Amniotic epithelial cell (primary cell): ENCODE results near the gene TNFAIP3.

Experiments
- DNase-seq: peaks from one replicate; pipeline ENCODE4 v3.0.0-alpha.2; 2010; ENCODE audit warnings: low read depth

TNFAIP3 gene

DNA sequence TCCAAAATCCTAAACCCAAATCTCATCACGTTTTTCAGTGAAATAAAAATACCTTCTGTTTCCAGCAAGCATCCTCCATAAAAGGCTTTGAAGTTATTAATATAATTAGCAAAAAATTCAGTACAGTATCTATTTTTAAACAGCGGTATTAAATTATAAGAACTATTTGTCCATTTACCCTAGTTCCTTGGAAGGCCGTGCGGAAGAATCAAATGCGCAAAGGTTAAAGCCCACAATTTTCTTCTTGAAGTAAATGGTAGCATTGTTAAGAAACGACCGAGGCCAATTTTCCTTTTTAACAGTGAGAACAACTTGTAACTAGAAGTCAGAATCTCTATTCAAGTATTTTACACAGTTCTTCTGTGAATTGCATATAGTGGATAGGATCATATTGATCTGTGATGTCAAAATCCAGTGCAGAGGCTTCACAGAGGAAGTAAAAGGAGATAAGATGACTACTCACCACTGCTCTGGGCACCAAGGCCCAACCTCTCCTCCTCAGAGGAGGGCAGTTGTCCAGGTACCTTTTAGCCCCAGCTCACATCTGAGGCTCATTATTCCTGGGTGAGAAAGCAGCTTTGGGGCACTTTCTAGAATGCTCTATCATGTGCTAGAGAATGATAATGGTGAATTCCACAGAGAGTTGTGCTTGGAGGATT lies 36.3 kb downstream of the TNFAIP3 start:
- no peak for DNase-seq

DNA sequence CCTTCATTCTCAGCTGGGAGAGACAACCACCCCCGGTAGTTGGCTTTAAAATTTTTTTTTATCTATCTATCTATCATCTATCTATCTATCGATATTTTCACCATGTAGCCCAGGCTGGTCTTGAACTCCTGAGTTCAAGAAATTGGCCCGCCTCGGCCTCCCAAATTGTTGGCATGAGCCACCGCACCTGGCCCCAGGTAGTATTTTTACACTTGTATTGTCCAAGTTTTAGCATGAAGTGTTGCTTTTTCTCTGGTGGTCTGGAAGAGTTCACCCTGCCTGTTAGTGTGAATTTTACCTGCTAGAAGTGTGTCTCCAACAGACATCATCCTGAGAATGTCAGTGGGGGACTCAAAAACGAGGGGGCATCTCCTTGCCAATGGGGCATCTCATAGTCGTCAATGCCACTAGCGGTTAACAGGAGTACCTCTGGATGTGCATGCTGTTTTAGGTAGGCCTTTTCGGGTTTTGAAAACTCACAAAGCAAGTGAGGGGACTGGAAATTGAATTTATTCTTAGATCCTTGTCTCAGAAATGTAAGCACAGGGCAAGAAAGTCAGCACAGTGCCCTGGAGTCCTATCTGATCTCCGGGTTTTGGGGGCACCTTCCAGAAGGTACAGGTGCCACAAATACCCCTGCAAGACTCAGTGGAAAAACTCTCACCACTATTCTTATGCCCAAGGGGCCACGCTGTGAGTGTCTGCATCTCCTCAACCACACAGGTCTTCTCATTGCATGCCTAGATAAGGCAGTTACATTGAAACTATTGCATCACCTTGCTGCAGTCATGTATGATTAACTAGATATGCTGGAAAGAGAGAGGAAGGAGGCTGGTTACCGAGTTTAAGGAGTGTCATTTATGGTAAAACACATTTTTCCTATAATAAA lies 37.1 kb downstream of the TNFAIP3 start:
- peak; percentile 93 for DNase-seq

DNA sequence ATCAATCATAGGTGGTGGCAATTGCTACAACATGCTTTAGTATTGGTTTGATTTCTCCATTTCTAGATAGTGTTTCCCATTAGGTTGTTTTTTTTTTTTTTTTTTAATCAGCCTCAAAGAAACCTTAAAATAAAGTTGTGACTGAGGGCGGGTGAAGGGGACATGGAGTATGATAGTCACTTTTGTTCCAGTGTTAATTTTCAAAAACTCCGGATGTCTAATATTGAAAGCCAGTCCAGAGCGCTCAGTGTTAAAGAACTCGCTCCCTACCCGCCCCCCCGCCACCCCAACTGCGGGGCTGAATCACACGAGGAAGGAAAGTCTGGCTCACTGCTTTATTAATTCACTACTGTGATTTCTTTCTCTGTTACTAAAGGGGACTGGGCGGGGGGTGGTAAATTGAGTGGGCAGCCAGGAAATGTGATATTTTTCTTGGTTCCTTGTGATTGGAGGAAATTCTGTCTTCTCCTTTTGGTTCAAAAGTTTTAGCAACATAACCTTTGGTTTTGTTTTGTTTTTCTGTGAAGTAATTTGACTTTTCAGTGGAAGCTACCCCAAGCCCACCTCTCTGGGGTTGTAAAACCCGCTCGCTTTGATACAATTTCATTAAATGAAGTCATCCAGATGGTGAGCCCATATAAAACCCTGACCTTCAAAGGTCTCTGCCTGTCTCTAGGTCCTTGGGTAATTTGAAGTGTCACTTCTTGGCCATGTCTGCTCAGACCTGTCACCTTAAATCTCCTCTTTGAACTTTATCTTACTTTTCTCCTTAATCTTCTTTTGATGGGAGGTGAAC lies 38.0 kb downstream of the TNFAIP3 start:
- DNase-seq = peak; percentile 36

DNA sequence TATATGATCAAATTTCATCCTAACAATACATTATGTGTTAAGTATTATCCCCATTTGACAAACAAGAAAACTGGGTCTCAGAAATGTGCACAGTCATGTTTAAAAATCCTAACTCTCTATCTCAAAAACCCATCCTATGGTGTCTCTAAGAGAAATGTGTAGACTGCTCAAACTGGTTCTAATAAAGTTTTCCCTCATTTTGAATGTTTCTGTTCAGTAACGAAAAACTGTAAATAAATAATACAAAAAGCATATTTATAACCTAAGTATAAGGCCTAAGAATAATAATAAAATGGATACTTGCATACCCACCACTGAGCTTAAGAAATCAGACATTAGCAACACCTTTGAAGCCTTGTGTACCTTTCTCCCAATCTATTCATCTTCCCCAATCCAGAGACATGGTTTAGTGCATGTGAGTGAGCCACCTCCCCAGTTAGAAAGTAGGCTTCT lies 39.0 kb downstream of the TNFAIP3 start:
- no peak for DNase-seq

DNA sequence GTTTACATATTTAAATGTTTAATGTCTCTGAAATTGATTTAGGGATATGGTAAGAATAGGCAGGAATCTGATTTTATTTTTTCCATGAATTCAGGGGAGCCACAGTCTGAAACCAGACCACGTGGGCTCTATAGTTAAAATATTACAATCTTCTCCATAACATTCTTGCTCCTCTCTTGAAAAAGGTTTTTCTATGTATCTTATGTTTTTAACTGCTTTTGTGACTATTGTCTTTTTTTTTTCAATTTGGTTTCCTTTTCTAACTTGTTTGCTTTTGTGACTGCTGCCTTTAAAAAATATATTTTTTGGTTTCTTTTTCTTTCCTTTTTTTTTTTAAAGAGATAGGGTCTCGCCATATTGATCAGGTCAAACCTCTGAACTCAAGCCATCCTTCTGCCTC lies 40.1 kb downstream of the TNFAIP3 start:
- no peak for DNase-seq

DNA sequence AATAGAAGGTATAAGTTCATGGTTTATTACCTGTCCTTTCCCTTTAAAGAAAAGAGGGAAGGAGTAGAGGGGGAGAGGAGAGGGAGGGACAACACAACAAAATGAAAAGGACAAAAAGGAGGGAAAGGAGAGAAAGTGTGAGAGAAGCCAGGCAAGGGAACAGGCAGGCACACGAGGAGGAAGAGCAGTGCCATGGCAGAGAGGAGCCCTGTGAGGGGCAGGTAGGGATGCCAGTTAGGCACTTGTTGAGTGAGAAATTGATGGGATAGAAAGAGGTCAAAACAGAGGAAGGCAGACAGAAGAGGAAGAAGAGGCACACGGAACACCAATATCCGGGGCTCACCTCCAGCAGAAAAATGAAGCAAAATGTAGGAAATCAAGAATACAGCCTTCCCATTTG lies 42.5 kb downstream of the TNFAIP3 start:
- no peak for DNase-seq

DNA sequence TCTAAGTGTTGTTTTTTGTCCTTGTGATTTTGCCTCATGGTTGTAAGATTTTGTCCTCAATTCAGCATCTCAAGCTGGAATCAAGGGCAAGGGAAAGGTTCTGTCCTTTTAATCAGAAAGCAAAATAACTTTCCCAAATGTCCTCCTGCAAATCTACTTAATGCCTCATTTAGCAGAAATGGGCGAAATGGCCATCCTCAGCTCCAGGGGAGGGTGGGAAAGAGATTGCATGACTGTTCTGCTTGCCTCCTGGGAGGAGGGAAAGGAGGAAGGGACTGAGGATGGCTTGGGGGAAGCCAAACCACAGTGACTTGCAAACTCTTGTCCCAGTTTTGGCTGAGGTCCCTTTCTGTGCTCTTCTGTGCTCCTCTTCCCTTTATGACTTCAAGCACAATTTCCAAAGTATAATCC lies 43.4 kb downstream of the TNFAIP3 start:
- no peak for DNase-seq

DNA sequence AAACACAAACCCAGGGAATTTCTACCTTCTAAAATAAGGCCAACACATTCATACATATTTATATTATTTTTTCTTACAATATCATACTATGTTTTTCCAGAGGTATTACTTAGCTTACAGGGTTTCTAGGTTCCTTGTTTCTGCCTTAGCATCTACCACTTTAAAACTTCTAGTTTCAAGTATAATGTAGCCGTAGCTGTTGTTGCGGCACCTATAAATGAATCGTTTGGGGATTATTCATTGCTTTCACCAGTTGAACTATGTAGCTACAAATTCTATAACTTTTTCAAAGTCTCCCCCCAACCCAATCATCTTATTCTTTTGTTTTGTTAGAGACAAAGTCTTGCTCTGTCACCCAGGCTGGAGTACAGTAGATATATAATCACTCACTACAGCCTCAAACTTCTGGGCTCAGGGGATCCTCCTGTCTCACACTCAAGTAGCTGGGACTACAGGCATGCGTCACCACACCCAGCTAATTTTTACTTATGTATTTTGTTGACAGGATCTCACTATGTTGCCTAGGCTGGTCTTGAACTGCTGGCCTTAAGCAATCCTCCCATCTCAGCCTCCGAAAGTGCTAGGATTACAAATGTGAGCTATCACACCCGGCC lies 43.9 kb downstream of the TNFAIP3 start:
- DNase-seq = no peak

DNA sequence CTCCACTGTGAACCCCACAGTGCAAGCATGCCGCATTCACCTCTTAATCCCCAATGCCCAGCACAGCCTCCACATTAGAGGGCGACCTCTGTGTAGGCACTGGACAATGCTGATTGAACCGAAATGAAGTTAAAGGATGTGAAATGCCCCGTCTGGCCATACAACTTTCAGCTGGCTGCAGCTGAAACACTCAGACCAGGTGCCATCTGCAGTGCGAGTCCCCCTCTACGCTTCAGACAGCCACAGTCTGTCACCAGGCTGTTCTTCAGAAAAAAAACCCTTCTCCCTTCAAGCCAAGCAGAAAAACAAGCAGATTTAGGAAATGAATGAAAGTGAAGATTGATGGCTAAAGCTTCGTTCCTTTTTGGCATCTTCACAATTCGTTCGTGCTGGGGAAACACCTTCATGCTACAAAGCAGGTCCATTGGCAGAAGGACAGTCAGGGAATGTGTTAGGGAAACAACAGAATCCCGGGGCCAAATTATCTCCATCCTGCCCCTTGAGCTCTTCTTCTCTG lies 44.7 kb downstream of the TNFAIP3 start:
- no peak for DNase-seq

DNA sequence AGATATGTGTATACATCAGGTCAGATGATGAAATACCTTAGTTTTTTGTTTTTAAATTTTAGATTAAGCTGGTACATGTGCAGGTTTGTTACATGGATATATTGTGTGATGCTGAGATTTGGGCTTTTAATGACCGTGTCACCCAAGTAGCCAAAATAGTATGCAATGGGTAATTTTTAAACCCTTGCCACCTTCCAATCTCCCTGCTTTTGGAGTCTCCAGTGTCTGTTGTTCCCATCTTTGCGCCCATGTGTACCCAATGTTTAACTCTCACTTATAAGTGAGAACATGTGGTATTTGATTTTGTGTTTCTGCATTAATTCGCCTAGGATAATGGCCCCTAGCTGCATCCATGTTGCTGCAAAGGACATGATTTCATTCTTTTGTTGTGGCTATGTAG lies 45.8 kb downstream of the TNFAIP3 start:
- DNase-seq = no peak

DNA sequence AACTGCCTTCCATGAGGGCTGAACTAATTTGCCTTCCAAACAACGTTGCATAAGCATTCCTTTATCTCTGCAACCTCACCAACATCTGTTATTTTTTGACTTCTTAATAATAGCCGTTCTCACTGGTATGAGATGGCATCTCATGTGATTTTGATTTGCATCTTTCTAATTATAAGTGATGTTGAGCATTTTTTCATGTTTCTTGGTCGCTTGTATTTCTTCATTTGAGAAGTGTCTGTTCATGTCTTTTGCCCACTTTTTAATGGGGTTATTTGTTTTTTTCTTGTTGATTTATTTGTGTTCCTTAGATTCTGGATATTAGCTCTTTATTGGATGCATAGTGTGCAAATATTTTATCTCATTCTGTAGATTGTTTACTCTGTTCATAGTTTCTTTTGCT lies 46.4 kb downstream of the TNFAIP3 start:
- DNase-seq = no peak

DNA sequence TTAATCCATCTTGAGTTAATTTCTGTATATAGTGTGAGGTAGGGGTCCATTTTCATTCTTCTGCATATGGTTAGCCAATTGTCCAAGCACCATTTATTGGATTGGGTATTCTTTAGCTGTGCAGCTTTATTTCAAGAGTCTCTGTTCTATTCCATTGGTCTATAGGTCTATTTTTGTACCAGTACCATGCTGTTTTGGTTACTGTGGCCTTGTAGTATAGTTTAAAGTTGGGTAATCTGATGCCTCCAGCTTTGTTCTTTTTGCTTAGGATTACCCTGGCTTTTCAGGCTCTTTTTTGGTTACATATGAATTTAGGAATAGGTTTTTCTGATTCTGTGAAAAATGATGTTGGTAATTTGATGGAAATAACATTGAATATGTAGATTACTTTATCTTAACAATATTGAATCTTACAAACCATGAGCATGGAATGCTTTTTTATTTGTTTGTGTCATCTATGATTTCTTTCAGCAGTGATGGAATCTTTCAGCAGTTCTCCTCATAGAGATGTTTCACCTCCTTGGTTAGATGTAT lies 47.0 kb downstream of the TNFAIP3 start:
- no peak for DNase-seq

DNA sequence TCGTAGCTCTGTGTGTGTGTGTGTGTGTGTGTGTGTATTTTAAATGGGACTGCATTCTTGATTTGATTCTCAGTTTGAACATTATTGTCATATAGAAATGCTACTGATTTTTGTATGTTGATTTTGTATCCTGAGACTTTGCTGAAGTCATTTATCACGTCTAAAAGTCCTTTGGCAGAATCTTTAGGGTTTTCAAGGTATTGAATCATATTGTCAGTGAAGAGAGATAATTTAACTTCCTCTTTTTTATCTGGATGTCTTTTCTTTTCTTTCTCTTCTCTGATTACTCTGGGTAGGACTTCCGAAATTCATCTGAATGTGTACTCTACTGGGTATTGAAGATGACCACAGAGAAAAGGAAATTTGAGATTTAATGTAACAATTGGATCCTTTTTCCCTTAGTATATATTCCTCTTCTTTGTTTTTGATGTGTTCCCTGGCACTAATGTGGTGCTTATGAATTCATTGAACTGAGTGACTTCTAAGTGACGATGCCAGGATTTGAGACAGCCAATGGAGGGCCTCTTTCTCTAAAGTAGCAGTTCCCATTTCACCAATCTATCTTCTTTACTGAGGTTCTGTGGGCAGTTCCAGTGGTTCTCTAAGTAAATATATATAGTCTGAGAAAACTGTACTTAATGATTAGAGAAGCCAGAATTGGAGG lies 47.6 kb downstream of the TNFAIP3 start:
- DNase-seq = no peak

DNA sequence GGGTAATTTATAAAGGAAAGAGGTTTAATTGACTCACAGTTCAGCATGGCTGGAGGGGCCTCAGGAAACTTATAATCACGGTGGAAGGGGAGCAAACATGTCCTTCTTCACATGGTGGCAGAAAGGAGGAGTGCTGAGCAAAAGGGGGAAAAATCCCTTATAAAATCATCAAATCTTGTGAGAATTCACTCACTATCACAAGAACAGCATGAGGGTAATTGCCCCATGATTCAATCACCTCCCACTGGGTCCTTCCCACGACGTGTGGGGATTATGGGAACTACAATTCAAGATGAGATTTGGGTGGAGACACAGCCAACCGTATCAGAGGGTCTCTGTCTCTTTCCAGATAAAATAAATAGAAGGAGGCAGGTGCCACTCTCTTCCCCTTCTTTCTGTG lies 48.7 kb downstream of the TNFAIP3 start:
- DNase-seq = no peak

DNA sequence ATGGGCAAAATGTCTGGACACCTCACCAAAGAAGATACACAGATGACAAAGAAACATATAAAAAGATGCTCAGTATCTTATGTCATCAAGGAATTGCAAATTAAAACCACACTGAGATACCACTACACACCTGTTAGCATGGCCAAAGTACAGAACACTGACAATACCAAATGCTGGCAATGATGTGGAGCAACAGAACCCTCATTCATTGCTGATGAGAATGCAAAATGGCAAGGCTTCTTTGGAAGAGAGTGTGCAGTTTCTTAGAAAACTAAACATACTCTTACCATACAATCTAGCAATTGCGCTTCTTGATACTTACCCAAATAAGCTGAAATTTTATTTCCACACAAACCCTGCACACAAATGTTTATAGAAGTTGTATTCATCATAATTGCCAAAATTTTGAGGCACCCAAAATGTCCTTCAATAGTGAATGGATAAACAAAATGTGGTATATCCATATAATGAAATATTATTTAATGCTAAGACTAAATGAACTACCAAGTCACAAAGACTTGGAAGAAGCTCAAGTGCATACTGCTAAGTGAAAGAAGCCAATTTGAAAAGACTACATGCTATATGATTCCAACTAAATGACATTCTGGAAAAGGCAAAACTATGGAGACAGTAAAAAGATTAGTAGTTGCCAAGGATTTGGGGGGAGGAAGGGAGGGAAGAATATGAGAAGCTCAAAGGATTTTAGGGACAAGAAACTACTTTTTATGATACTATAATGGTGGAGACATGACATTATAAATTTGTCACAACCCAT lies 50.7 kb downstream of the TNFAIP3 start:
- no peak for DNase-seq

DNA sequence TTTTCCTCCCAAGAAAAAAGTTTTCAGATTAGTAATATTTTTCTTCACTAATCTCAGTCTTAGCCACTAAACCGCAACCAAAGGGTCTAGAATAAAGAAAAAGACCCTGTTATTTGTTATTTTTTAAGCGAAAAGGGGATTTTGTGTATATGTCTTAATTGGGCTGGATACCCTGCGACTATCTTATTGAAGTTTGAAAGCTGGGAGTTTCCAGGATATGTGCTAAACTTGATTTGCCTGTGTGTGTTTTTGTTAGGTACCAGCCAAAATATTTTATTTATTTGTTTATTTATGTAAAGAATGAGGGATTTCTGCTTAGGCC lies 52.4 kb downstream of the TNFAIP3 start:
- no peak for DNase-seq

DNA sequence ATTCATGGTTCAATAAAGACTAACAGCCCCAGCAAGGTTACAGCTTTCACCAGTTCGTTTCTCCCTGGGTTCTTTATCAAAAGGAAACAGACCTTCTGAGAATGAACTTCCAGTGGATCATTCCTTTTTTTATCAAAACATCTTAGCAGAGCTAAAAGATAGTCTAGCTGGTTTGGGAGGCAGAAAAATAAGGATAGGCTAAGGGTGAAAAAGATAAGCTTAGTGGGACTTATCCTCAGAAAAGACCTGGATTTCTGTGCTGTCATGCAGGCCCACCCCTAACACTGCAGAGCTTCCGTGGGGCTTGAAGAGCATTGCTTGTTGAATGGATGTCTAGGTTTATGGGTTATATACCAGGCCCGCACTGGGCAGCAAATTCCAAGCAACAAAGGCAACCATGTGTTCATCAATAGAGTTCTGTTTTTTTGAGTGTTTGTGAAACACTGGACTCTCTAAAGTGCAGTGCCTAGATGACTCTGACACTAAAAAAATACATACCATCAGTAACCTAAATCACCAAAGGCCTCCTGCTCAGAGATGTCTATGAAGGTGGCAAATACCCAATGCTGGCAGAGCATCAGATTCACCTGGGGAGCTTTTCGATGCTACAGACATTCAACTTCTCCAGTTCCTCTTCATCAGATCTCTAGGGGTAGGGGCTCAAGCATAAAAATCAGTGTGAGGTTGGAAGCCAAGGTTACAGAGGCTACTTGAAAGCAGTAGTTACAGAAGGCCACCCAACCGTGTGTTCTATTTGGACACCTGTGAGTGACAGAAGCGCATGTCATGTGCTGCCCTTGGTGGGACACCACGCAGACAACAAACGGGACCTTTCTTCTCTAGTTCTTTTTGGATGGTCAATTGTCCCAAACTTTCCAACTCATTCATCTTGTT lies 53.0 kb downstream of the TNFAIP3 start:
- DNase-seq = no peak

DNA sequence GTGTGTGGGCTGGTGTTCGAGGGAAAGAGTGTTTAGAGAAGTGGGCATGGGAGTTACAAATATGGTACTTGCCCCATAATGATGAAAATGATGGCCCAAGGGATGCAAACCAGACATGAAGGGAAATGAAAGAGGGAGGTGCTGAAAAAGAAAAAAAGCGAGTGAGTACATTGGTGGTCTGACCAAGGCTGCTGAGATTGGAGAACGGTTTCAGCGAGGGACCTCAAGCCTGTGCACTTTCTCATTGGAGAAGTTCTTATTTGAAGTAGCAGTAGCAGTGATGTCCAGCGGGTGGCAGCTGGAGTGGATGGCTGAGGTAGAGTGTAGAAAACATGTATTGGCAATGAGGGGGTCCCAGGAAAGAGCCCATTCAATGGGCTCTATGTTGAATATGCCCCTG lies 54.8 kb downstream of the TNFAIP3 start:
- no peak for DNase-seq

DNA sequence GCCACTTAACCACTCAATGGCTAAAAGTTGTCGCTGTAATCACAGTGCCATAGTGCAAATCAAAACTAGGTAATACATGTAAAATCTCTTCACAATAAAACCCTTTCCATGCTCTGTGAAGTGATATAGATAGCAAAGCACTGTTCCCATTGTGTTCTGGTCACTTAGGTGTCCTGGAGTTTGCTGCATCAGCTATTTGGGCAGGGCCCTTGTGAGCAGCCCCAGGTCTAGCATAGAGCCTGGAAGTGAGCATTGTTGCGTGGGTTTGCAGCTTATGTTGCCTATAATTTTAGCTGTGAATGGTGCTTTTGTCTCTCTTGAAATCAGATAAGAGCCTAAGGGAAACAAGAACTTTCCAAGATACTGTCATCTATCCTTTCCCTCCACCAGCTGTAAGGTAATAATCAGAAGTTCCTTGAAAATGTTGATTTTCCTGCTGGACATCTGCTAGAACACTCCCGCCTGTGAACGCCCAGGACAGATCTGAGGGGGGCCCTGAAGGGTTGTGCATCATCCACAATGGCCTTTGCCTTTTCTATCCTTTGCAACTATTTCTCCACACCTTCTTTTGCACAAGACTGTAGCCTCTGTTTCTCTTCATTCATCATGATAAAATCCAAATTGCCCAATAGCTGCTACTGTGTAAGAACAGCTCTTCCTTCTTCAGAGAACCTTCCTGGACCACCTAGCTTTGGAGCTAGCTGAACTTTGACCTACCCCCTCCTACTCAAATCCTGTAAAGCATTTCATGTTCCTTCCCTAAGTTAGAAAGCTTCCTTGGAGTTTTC lies 57.0 kb downstream of the TNFAIP3 start:
- peak; percentile 93 for DNase-seq
